ENCODE results near the gene NKPD1. TPM values are rescaled to one million over a fixed set of nuclear protein-coding genes. Genes with fewer than 3 reads are reported as not detected.

The NKPD1 gene
- polyA plus RNA-seq, 1 donor: 0.15 TPM

GRCh38 chr19:45173816-45174215 is 13.0 kb upstream of the NKPD1 start:
- H3K27me3 ChIP-seq (ENCODE audit: control insufficient read depth, insufficient read depth, low read length): no peaks in the 10 kb centered on the region
- no peak overlapping the region for H3K27ac ChIP-seq (ENCODE audit: low read length)
- WGBS (ENCODE audit: insufficient coverage, low lambda C conversion rate): 100% methylated on average over 1 of the region's 12 CpGs
- no peaks in the 10 kb centered on the region for H3K36me3 ChIP-seq (ENCODE audit: control insufficient read depth, insufficient read depth, low read length)
- H3K4me1 ChIP-seq (ENCODE audit: control insufficient read depth, insufficient read depth, low read length): peaks cover 4% of the 10 kb centered on the region
- no peaks in the 10 kb centered on the region for H3K9me3 ChIP-seq (ENCODE audit: control insufficient read depth, low read depth, low read length)
- no peak for DNase-seq
- no peak overlapping the region for H3K4me3 ChIP-seq (ENCODE audit: low read length)

- H3K27ac ChIP-seq (ENCODE audit: low read length): no peak overlapping the region
- peaks cover 4% of the 10 kb centered on the region for H3K4me1 ChIP-seq (ENCODE audit: control insufficient read depth, insufficient read depth, low read length)
- WGBS (ENCODE audit: insufficient coverage, low lambda C conversion rate): no CpG with 5 or more reads among the region's 18 CpGs
- H3K4me3 ChIP-seq (ENCODE audit: low read length): no peak overlapping the region
- H3K36me3 ChIP-seq (ENCODE audit: control insufficient read depth, insufficient read depth, low read length): no peaks in the 10 kb centered on the region
- no peaks in the 10 kb centered on the region for H3K9me3 ChIP-seq (ENCODE audit: control insufficient read depth, low read depth, low read length)
- H3K27me3 ChIP-seq (ENCODE audit: control insufficient read depth, insufficient read depth, low read length): no peaks in the 10 kb centered on the region
- DNase-seq: no peak
These were observed 11.9 kb upstream of the NKPD1 start for GRCh38 chr19:45172611-45173208.

GRCh38 chr19:45172173-45172572 is 11.4 kb upstream of the NKPD1 start:
- no peak overlapping the region for H3K4me3 ChIP-seq (ENCODE audit: low read length)
- H3K4me1 ChIP-seq (ENCODE audit: control insufficient read depth, insufficient read depth, low read length): peaks cover 3% of the 10 kb centered on the region
- H3K27ac ChIP-seq (ENCODE audit: low read length): no peak overlapping the region
- H3K27me3 ChIP-seq (ENCODE audit: control insufficient read depth, insufficient read depth, low read length): no peaks in the 10 kb centered on the region
- WGBS (ENCODE audit: insufficient coverage, low lambda C conversion rate): no CpG with 5 or more reads among the region's 4 CpGs
- no peak for DNase-seq
- no peaks in the 10 kb centered on the region for H3K9me3 ChIP-seq (ENCODE audit: control insufficient read depth, low read depth, low read length)
- no peaks in the 10 kb centered on the region for H3K36me3 ChIP-seq (ENCODE audit: control insufficient read depth, insufficient read depth, low read length)

GRCh38 chr19:45171211-45171623 is 10.4 kb upstream of the NKPD1 start:
- Histone ChIP-seq H3K27ac (ENCODE audit: low read length) (no peak overlapping the region), H3K4me3 (ENCODE audit: low read length) (no peak overlapping the region), H3K4me1 (ENCODE audit: control insufficient read depth, insufficient read depth, low read length) (no peaks in the 10 kb centered on the region), H3K27me3 (ENCODE audit: control insufficient read depth, insufficient read depth, low read length) (no peaks in the 10 kb centered on the region), H3K36me3 (ENCODE audit: control insufficient read depth, insufficient read depth, low read length) (no peaks in the 10 kb centered on the region), H3K9me3 (ENCODE audit: control insufficient read depth, low read depth, low read length) (no peaks in the 10 kb centered on the region)
- no peak for DNase-seq
- no CpG with 5 or more reads among the region's 7 CpGs for WGBS (ENCODE audit: insufficient coverage, low lambda C conversion rate)

GRCh38 chr19:45170146-45171106 is 9.6 kb upstream of the NKPD1 start:
- no CpG with 5 or more reads among the region's 21 CpGs for WGBS (ENCODE audit: insufficient coverage, low lambda C conversion rate)
- H3K4me1 ChIP-seq (ENCODE audit: control insufficient read depth, insufficient read depth, low read length): no peaks in the 10 kb centered on the region
- H3K36me3 ChIP-seq (ENCODE audit: control insufficient read depth, insufficient read depth, low read length): no peaks in the 10 kb centered on the region
- DNase-seq: no peak
- H3K4me3 ChIP-seq (ENCODE audit: low read length): no peak overlapping the region
- H3K27me3 ChIP-seq (ENCODE audit: control insufficient read depth, insufficient read depth, low read length): no peaks in the 10 kb centered on the region
- H3K9me3 ChIP-seq (ENCODE audit: control insufficient read depth, low read depth, low read length): no peaks in the 10 kb centered on the region
- no peak overlapping the region for H3K27ac ChIP-seq (ENCODE audit: low read length)

GRCh38 chr19:45169602-45170001 is 8.8 kb upstream of the NKPD1 start:
- Histone ChIP-seq H3K36me3 (ENCODE audit: control insufficient read depth, insufficient read depth, low read length) (no peaks in the 10 kb centered on the region), H3K4me3 (ENCODE audit: low read length) (no peak overlapping the region), H3K4me1 (ENCODE audit: control insufficient read depth, insufficient read depth, low read length) (no peaks in the 10 kb centered on the region), H3K27me3 (ENCODE audit: control insufficient read depth, insufficient read depth, low read length) (no peaks in the 10 kb centered on the region), H3K9me3 (ENCODE audit: control insufficient read depth, low read depth, low read length) (no peaks in the 10 kb centered on the region), H3K27ac (ENCODE audit: low read length) (no peak overlapping the region)
- WGBS (ENCODE audit: insufficient coverage, low lambda C conversion rate): no CpG with 5 or more reads among the region's 10 CpGs
- no peak for DNase-seq

- H3K27ac ChIP-seq (ENCODE audit: low read length): no peak overlapping the region
- peak in 1 of 2 donors; percentile 42 for DNase-seq
- no peak overlapping the region for H3K4me3 ChIP-seq (ENCODE audit: low read length)
- WGBS (ENCODE audit: insufficient coverage, low lambda C conversion rate): no CpG with 5 or more reads among the region's 16 CpGs
- H3K36me3 ChIP-seq (ENCODE audit: control insufficient read depth, insufficient read depth, low read length): no peaks in the 10 kb centered on the region
- H3K9me3 ChIP-seq (ENCODE audit: control insufficient read depth, low read depth, low read length): no peaks in the 10 kb centered on the region
- H3K4me1 ChIP-seq (ENCODE audit: control insufficient read depth, insufficient read depth, low read length): no peaks in the 10 kb centered on the region
- H3K27me3 ChIP-seq (ENCODE audit: control insufficient read depth, insufficient read depth, low read length): no peaks in the 10 kb centered on the region
These were observed 8.1 kb upstream of the NKPD1 start for GRCh38 chr19:45168767-45169351.

- no CpG with 5 or more reads among the region's 14 CpGs for WGBS (ENCODE audit: insufficient coverage, low lambda C conversion rate)
- Histone ChIP-seq H3K4me1 (ENCODE audit: control insufficient read depth, insufficient read depth, low read length) (no peaks in the 10 kb centered on the region), H3K27ac (ENCODE audit: low read length) (no peak overlapping the region), H3K27me3 (ENCODE audit: control insufficient read depth, insufficient read depth, low read length) (no peaks in the 10 kb centered on the region), H3K36me3 (ENCODE audit: control insufficient read depth, insufficient read depth, low read length) (no peaks in the 10 kb centered on the region), H3K4me3 (ENCODE audit: low read length) (no peak overlapping the region), H3K9me3 (ENCODE audit: control insufficient read depth, low read depth, low read length) (no peaks in the 10 kb centered on the region)
- DNase-seq: no peak
These were observed 6.0 kb upstream of the NKPD1 start for GRCh38 chr19:45166723-45167252.

GRCh38 chr19:45164577-45165335 is 4.0 kb upstream of the NKPD1 start:
- Histone ChIP-seq H3K4me1 (ENCODE audit: control insufficient read depth, insufficient read depth, low read length) (peaks cover 19% of the 10 kb centered on the region), H3K27me3 (ENCODE audit: control insufficient read depth, insufficient read depth, low read length) (peaks cover 12% of the 10 kb centered on the region), H3K27ac (ENCODE audit: low read length) (no peak overlapping the region), H3K36me3 (ENCODE audit: control insufficient read depth, insufficient read depth, low read length) (no peaks in the 10 kb centered on the region), H3K9me3 (ENCODE audit: control insufficient read depth, low read depth, low read length) (no peaks in the 10 kb centered on the region), H3K4me3 (ENCODE audit: low read length) (no peak overlapping the region)
- WGBS (ENCODE audit: insufficient coverage, low lambda C conversion rate): no CpG with 5 or more reads among the region's 27 CpGs
- DNase-seq: peak; percentile 59 to 66

Data from large intestine (tissue), 3 donors.